ENCODE data around the gene POU4F3.

- TF ChIP-seq CTCF (IDR thresholded peaks at IDR 0.05), result no peak
- no peak for TF ChIP-seq POLR2A (IDR thresholded peaks at IDR 0.05)
These were observed 711 bp upstream of the POU4F3 start for GRCh38 chr5:146337928-146338327.
